PC-9 (cell line): ENCODE data around the gene ADGRG4. TPM values are rescaled to one million over a fixed set of nuclear protein-coding genes. Genes with fewer than 3 reads are reported as not detected.

Source experiments
- BruUV-seq: library from RNA; stranded (reverse); fragments of 400-500 nt; replicated peaks from 2 replicates; lab custom pipeline; 2021; lab: Mats Ljungman, UMichigan
- CTCF ChIA-PET: fragments of 300-600 bp; sonication (Branson Sonifier 250); formaldehyde crosslinking; loops from one replicate; lab custom pipeline; 2022; ENCODE audit warnings: antibody characterized with exemption; lab: Charles Lee
- POLR2A ChIA-PET: fragments of 300-600 bp; sonication (Branson Sonifier 250); formaldehyde crosslinking; loops from one replicate; lab custom pipeline; 2022; ENCODE audit warnings: antibody characterized with exemption; ENCODE audit not compliant: unreplicated experiment; lab: Charles Lee
- DNase-seq, 2 experiments: peaks; one replicate each; pipeline versions ENCODE4 v3.0.0 to v3.0.0-alpha.2; 2015 to 2022; ENCODE audit warnings: mixed read lengths in 1 of 2
- H2AFZ ChIP-seq: fragments of 200-600 bp; sonication (generic); 2 replicates; pipeline ENCODE4 v1.8.1; 2017; ENCODE audit warnings: antibody characterized with exemption
- H3F3A ChIP-seq: fragments of 200-600 bp; sonication (generic); 2 replicates; pipeline ENCODE4 v1.8.1; 2017; ENCODE audit warnings: antibody characterized with exemption, mild to moderate bottlenecking, low read depth; ENCODE audit not compliant: insufficient read depth
- H3K27ac ChIP-seq: fragments of 200-600 bp; sonication (generic); 2 replicates; pipeline ENCODE4 v1.6.1; 2016; ENCODE audit warnings: mixed run types
- H3K27me3 ChIP-seq: fragments of 200-600 bp; sonication (generic); 2 replicates; pipeline ENCODE4 v1.6.1; 2016; ENCODE audit warnings: low read depth, mixed run types; ENCODE audit not compliant: insufficient read depth
- H3K36me3 ChIP-seq: fragments of 200-600 bp; sonication (generic); 2 replicates; pipeline ENCODE4 v1.6.1; 2016; ENCODE audit warnings: low read depth, mixed run types
- H3K4me1 ChIP-seq: fragments of 200-600 bp; sonication (generic); replicated peaks from 2 replicates; pipeline ENCODE4 v1.6.1; 2016; ENCODE audit warnings: mixed run types; ENCODE audit not compliant: insufficient read depth
- H3K4me2 ChIP-seq: fragments of 200-600 bp; sonication (generic); 2 replicates; pipeline ENCODE4 v1.6.1; 2017; ENCODE audit warnings: mixed run types
- H3K4me3 ChIP-seq: fragments of 200-600 bp; sonication (generic); 2 replicates; pipeline ENCODE4 v1.6.1; 2016; ENCODE audit warnings: mixed run types
- H3K79me2 ChIP-seq: fragments of 200-600 bp; sonication (generic); 2 replicates; pipeline ENCODE4 v1.6.1; 2017; ENCODE audit warnings: low read depth, mixed run types
- H3K9me2 ChIP-seq: fragments of 200-600 bp; sonication (generic); 2 replicates; pipeline ENCODE4 v1.8.1; 2017; ENCODE audit warnings: mild to moderate bottlenecking; ENCODE audit not compliant: insufficient read depth
- H3K9me3 ChIP-seq: fragments of 200-600 bp; sonication (generic); 2 replicates; pipeline ENCODE4 v1.8.1; 2016; ENCODE audit warnings: low read depth; ENCODE audit not compliant: insufficient read depth
- H4K20me1 ChIP-seq: fragments of 200-600 bp; sonication (generic); 2 replicates; pipeline ENCODE4 v1.8.1; 2017; ENCODE audit not compliant: insufficient read depth
- EZH2 ChIP-seq: fragments of 200-600 bp; sonication (generic); IDR thresholded peaks from 2 replicates; pipeline ENCODE4 v1.8.0; 2017; ENCODE audit warnings: antibody characterized with exemption, low read depth
- intact Hi-C: fragments of 100-400 bp; cut with micrococcal nuclease; formaldehyde crosslinking; loops from one replicate; pipeline ENCODE4 v1.10.0; 2022; ENCODE audit not compliant: unreplicated experiment
- total RNA-seq: library from RNA; stranded (reverse); gene quantifications from 2 replicates; pipeline ENCODE4 v1.2.3, GENCODE V29; 2021
- TF ChIP-seq, protein P1 (sequence below): fragments of 200-600 bp; sonication (generic); conservative IDR thresholded peaks from 2 replicates; pipeline ENCODE4 v1.6.1; 2017; ENCODE audit warnings: mixed run types, antibody characterized with exemption, mild to moderate bottlenecking, moderate library complexity

The ADGRG4 gene
- total RNA-seq, 1 experiment from 2014 or later, result not detected

DNA sequence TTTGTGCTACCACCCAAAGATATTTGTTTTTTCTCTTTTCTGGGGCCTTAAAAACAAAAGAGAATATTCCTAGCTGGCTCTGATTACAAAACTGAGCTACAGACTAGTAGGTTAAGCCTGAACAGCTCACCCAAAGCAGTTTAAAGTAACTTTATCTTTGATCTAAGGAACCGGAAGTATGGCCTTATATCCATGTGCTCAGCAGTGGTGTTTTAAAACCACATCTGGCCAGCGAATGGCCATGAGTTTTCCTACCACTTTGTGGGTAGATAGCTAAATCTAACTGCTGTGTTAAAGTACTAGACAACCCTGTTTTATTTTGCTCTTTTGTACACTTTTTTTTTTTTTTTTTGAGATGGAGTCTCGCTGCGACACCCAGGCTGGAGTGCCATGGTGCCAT lies 24.6 kb downstream of the ADGRG4 start:
- Histone ChIP-seq H3K9me3 (no peaks in the 10 kb centered on the region), H3K4me2 (no peak overlapping the region), H3K36me3 (no peaks in the 10 kb centered on the region), H3K79me2 (no peaks in the 10 kb centered on the region), H3K4me1 (no peaks in the 10 kb centered on the region), H3K9me2 (no peaks in the 10 kb centered on the region), H4K20me1 (no peaks in the 10 kb centered on the region), H3K27me3 (no peaks in the 10 kb centered on the region), H3F3A (no peaks in the 10 kb centered on the region), H3K4me3 (no peak overlapping the region), H2AFZ (0 out of 2 replicates have a peak overlapping the region, but pooled peaks have one; percentile 16), H3K27ac (no peak overlapping the region)
- BruUV-seq, result no TSS peak
- DNase-seq, result no peak
- TF ChIP-seq EZH2, result no peak
- TF ChIP-seq, protein P1, sequence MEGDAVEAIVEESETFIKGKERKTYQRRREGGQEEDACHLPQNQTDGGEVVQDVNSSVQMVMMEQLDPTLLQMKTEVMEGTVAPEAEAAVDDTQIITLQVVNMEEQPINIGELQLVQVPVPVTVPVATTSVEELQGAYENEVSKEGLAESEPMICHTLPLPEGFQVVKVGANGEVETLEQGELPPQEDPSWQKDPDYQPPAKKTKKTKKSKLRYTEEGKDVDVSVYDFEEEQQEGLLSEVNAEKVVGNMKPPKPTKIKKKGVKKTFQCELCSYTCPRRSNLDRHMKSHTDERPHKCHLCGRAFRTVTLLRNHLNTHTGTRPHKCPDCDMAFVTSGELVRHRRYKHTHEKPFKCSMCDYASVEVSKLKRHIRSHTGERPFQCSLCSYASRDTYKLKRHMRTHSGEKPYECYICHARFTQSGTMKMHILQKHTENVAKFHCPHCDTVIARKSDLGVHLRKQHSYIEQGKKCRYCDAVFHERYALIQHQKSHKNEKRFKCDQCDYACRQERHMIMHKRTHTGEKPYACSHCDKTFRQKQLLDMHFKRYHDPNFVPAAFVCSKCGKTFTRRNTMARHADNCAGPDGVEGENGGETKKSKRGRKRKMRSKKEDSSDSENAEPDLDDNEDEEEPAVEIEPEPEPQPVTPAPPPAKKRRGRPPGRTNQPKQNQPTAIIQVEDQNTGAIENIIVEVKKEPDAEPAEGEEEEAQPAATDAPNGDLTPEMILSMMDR, result no peak
- intact Hi-C loops, result no loop called here
- ChIA-PET POLR2A (no interaction called here), CTCF (no interaction called here)

GRCh38 chrX:136328933-136329332 lies 28.2 kb downstream of the ADGRG4 start:
- no peaks in the 10 kb centered on the region for H3K79me2 ChIP-seq
- no peaks in the 10 kb centered on the region for H3K9me2 ChIP-seq
- TF ChIP-seq, protein P1, result no peak
- no peak for TF ChIP-seq EZH2
- BruUV-seq, result no TSS peak
- ChIA-PET CTCF (no interaction called here), POLR2A (no interaction called here)
- DNase-seq, result no peak
- H3K27me3 ChIP-seq, result no peaks in the 10 kb centered on the region
- no peaks in the 10 kb centered on the region for H3K9me3 ChIP-seq
- no peaks in the 10 kb centered on the region for H3K36me3 ChIP-seq
- H3K4me3 ChIP-seq, result no peak overlapping the region
- H4K20me1 ChIP-seq, result no peaks in the 10 kb centered on the region
- 0 out of 2 replicates have a peak overlapping the region, but pooled peaks have one; percentile 16 for H2AFZ ChIP-seq
- H3K4me1 ChIP-seq, result no peaks in the 10 kb centered on the region
- no peak overlapping the region for H3K27ac ChIP-seq
- intact Hi-C loops, result no loop called here
- H3K4me2 ChIP-seq, result no peak overlapping the region
- H3F3A ChIP-seq, result no peaks in the 10 kb centered on the region

DNA sequence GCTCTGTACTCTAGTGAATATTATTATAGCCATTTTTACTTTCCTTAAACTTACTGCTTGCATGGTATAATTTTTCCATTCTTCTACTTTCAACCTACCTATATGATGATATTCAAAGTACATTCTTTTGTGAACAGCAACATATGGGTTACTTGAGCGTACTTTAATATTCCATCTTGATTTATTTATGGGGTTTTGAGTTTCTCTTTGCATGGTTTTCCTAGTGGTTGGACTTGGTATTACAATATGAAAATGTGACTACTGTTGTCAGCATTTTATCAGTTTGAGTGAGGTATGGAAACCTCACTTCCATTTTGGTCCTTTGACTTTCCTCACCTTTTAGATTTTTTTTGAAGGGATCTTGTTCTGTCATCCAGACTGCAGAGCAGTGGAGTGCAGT lies 35.9 kb downstream of the ADGRG4 start:
- H3K36me3 ChIP-seq, result no peaks in the 10 kb centered on the region
- no peaks in the 10 kb centered on the region for H3K27me3 ChIP-seq
- intact Hi-C loops, result no loop called here
- TF ChIP-seq EZH2, result no peak
- TF ChIP-seq, protein P1, result peak; percentile 64
- CTCF ChIA-PET, result no interaction called here
- DNase-seq, result no peak
- H3K4me3 ChIP-seq, result no peak overlapping the region
- POLR2A ChIA-PET, result no interaction called here
- no peaks in the 10 kb centered on the region for H3F3A ChIP-seq
- no peaks in the 10 kb centered on the region; the same call in 1 of the 2 replicates for H3K9me2 ChIP-seq
- no peak overlapping the region for H3K4me2 ChIP-seq
- no peak overlapping the region for H3K27ac ChIP-seq
- H2AFZ ChIP-seq, result no peak overlapping the region
- BruUV-seq, result no TSS peak
- H3K4me1 ChIP-seq, result no peaks in the 10 kb centered on the region
- no peaks in the 10 kb centered on the region for H4K20me1 ChIP-seq
- H3K9me3 ChIP-seq, result peaks cover 14% of the 10 kb centered on the region
- no peaks in the 10 kb centered on the region for H3K79me2 ChIP-seq
